ENCODE data around the gene ATP5IF1. TPM values are rescaled to one million over a fixed set of nuclear protein-coding genes. Genes with fewer than 3 reads are reported as not detected.

ATP5IF1 gene
- total and polyA plus RNA-seq, 2 donors (not counting 1 experiment from before 2014, with no cell fraction given) = 146 to 269 TPM

DNA sequence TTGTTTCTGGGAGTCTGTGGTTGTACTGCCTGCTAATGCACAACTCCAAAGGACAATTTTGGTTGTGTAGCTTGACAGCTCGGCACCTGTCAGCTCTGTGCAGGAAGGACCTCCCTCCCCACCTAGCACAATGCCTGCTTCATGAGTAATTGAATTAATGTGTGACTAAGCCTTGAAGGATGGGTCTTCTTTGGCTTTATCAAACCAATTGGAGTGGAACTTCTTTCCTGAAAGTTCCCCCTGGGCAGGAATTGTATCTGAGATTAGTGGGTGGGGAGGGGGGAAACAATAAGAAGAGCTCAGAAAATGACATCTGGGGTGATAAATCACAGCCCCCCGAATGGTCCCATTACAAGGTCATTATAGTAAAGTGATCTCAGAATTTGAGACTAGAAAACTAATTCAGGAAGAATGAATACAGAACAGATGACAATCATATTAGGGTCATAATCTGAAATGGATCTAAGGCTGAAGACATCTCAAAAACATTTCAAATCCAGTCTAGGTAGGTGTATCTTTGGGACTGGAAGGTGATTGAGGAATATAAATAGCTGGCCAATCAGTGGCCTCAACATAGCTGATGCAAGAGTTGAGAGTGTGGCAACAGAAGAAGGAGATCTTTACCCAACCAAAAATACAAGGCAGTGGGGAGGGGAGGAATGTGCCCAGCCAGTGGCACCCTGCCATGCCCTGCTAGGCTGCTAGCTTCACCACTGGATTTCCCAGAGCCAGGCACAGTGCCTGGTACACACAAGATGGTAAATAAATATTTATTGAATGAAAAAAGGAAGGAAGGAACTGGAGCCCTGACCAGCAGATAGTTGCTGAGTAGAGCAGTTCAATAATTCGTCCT is 13.3 kb downstream of the ATP5IF1 start:
- peak overlapping the region; percentile 30 for H3K4me2 ChIP-seq (ENCODE audit: extremely low read depth, insufficient read depth, low read length)
- no peaks in the 10 kb centered on the region for H3K79me2 ChIP-seq (ENCODE audit: control insufficient read depth, insufficient read depth, low read length)
- no peaks in the 10 kb centered on the region for H4K20me1 ChIP-seq (ENCODE audit: control insufficient read depth, extremely low read depth, insufficient read depth, low read length)
- H3K9ac ChIP-seq (ENCODE audit: insufficient read depth, low read length) = no peak overlapping the region
- no peak for TF ChIP-seq EZH2 (IDR thresholded peaks at IDR 0.05; ENCODE audit: low read length, missing control alignments)
- TF ChIP-seq, protein P1, sequence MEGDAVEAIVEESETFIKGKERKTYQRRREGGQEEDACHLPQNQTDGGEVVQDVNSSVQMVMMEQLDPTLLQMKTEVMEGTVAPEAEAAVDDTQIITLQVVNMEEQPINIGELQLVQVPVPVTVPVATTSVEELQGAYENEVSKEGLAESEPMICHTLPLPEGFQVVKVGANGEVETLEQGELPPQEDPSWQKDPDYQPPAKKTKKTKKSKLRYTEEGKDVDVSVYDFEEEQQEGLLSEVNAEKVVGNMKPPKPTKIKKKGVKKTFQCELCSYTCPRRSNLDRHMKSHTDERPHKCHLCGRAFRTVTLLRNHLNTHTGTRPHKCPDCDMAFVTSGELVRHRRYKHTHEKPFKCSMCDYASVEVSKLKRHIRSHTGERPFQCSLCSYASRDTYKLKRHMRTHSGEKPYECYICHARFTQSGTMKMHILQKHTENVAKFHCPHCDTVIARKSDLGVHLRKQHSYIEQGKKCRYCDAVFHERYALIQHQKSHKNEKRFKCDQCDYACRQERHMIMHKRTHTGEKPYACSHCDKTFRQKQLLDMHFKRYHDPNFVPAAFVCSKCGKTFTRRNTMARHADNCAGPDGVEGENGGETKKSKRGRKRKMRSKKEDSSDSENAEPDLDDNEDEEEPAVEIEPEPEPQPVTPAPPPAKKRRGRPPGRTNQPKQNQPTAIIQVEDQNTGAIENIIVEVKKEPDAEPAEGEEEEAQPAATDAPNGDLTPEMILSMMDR (conservative IDR thresholded peaks at IDR 0.05 in 1 of 2, IDR thresholded peaks at IDR 0.05 in 1 of 2; ENCODE audit: low read depth in 1 of 2, low read length in 2 of 2) = no peak
- no peak overlapping the region for H2AFZ ChIP-seq (ENCODE audit: low read length)
- H3K27me3 ChIP-seq (ENCODE audit: control insufficient read depth, insufficient read depth, low read length) = no peaks in the 10 kb centered on the region
- DNase-seq (ENCODE audit: low read depth in 2 of 2) = peak; percentile 77 to 78
- no peaks in the 10 kb centered on the region for H3K9me3 ChIP-seq (ENCODE audit: control insufficient read depth, insufficient read depth, low read depth, low read length)
- peak overlapping the region in 2 of 4 experiments; percentile 18 to 48 for H3K4me3 ChIP-seq (replicated peaks in 1 of 4; ENCODE audit: control extremely low read depth in 1 of 4, insufficient read depth in 1 of 4, low read depth in 3 of 4, low read length in 4 of 4)
- H3K4me1 ChIP-seq (ENCODE audit: control insufficient read depth, extremely low read depth, insufficient read depth, low read length) = peaks cover 12% of the 10 kb centered on the region
- no peak overlapping the region for H3K27ac ChIP-seq (ENCODE audit: insufficient read depth, low read length)
- H3K36me3 ChIP-seq (ENCODE audit: control insufficient read depth, insufficient read depth, low read length) = no peaks in the 10 kb centered on the region

DNA sequence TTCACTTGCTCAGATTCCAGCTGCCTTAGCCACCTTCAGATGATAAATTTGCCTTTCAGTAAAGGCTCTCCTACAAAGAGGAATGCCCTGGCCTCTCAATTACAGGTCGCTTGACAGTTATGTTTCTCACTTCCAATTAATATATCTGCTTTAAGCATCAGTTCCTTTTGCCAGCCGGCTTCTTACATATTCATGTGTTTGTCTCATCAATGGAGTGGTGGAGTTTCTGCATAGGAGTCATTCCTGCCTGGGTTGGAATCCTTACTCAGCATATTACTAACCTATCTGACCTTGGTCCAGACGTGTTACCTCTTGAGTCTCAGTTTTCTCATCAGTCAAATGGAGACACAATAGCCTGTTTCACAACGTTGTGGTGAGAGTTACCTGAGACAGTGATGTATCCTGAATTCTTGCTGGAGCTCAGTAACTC is 14.0 kb downstream of the ATP5IF1 start:
- no peak overlapping the region for H3K27ac ChIP-seq (ENCODE audit: insufficient read depth, low read length)
- TF ChIP-seq EZH2 (IDR thresholded peaks at IDR 0.05; ENCODE audit: low read length, missing control alignments) = no peak
- TF ChIP-seq, protein P1 (conservative IDR thresholded peaks at IDR 0.05 in 1 of 2, IDR thresholded peaks at IDR 0.05 in 1 of 2; ENCODE audit: low read depth in 1 of 2, low read length in 2 of 2) = no peak

DNA sequence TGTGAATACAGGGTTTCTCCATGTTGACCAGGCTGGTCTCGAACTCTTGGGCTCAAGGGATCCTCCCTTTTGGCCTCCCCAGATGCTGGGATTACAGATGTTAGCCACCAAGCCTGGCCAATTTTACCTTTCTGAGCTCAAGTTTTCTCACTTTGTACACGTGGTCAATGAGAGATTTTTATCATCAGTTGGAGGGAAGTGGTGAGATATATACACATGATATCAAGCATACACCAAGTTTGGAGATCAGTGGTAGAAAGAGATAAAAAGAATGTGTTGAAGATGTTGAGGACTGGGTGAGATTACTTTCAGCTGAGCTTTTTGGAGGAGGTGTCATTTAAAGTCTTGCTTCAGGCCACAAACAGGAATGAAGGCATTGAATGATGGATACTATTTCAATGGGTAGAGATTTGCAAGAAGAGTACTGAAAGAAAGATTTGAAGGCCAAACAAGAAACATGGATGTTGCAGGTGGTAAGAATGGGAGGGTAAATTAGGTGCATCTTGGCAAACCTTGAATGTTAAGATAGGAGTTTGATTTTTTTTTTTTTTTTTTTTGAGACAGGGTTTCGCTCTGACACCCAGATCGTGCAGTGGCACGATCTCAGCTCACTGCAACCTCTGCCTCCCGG is 20.4 kb downstream of the ATP5IF1 start:
- Histone ChIP-seq H3K36me3 (ENCODE audit: control insufficient read depth, insufficient read depth, low read length) (no peaks in the 10 kb centered on the region), H3K4me2 (ENCODE audit: extremely low read depth, insufficient read depth, low read length) (no peak overlapping the region), H2AFZ (ENCODE audit: low read length) (no peak overlapping the region), H3K27ac (ENCODE audit: insufficient read depth, low read length) (no peak overlapping the region), H3K4me1 (ENCODE audit: control insufficient read depth, extremely low read depth, insufficient read depth, low read length) (peaks cover 9% of the 10 kb centered on the region), H3K4me3 (replicated peaks in 1 of 4; ENCODE audit: control extremely low read depth in 1 of 4, insufficient read depth in 1 of 4, low read depth in 3 of 4, low read length in 4 of 4) (no peak overlapping the region), H4K20me1 (ENCODE audit: control insufficient read depth, extremely low read depth, insufficient read depth, low read length) (peaks cover 6% of the 10 kb centered on the region), H3K9ac (ENCODE audit: insufficient read depth, low read length) (no peak overlapping the region), H3K27me3 (ENCODE audit: control insufficient read depth, insufficient read depth, low read length) (no peaks in the 10 kb centered on the region), H3K79me2 (ENCODE audit: control insufficient read depth, insufficient read depth, low read length) (peaks cover 16% of the 10 kb centered on the region), H3K9me3 (ENCODE audit: control insufficient read depth, insufficient read depth, low read depth, low read length) (no peaks in the 10 kb centered on the region)
- DNase-seq (ENCODE audit: low read depth in 2 of 2) = no peak
- TF ChIP-seq, protein P1 (conservative IDR thresholded peaks at IDR 0.05 in 1 of 2, IDR thresholded peaks at IDR 0.05 in 1 of 2; ENCODE audit: low read depth in 1 of 2, low read length in 2 of 2) = no peak
- no peak for TF ChIP-seq EZH2 (IDR thresholded peaks at IDR 0.05; ENCODE audit: low read length, missing control alignments)

More for the DNA sequence above, 14.0 kb downstream of the ATP5IF1 start:
- H3K36me3 ChIP-seq (ENCODE audit: control insufficient read depth, insufficient read depth, low read length) = no peaks in the 10 kb centered on the region
- H3K9me3 ChIP-seq (ENCODE audit: control insufficient read depth, insufficient read depth, low read depth, low read length) = no peaks in the 10 kb centered on the region
- H3K79me2 ChIP-seq (ENCODE audit: control insufficient read depth, insufficient read depth, low read length) = no peaks in the 10 kb centered on the region
- peak in 1 of 2 donors; percentile 33 for DNase-seq (ENCODE audit: low read depth in 2 of 2)
- no peak overlapping the region for H2AFZ ChIP-seq (ENCODE audit: low read length)
- H3K4me3 ChIP-seq (replicated peaks in 1 of 4; ENCODE audit: control extremely low read depth in 1 of 4, insufficient read depth in 1 of 4, low read depth in 3 of 4, low read length in 4 of 4) = no peak overlapping the region
- peak overlapping the region; percentile 30 for H3K4me2 ChIP-seq (ENCODE audit: extremely low read depth, insufficient read depth, low read length)
- no peaks in the 10 kb centered on the region for H3K27me3 ChIP-seq (ENCODE audit: control insufficient read depth, insufficient read depth, low read length)
- peaks cover 12% of the 10 kb centered on the region for H3K4me1 ChIP-seq (ENCODE audit: control insufficient read depth, extremely low read depth, insufficient read depth, low read length)
- no peak overlapping the region for H3K9ac ChIP-seq (ENCODE audit: insufficient read depth, low read length)
- no peaks in the 10 kb centered on the region for H4K20me1 ChIP-seq (ENCODE audit: control insufficient read depth, extremely low read depth, insufficient read depth, low read length)

Measured in fibroblast of lung (primary cell).